Mucosa of rectum (tissue), 2 donors: ENCODE data around the gene COA5.

Source experiments
- H3K27ac ChIP-seq, 2 donors: one replicate each; pipeline ENCODE4 v1.7.0; 2013; ENCODE audit warnings: inconsistent platforms in 2 of 2, low read depth in 2 of 2, low read length in 2 of 2
- H3K27me3 ChIP-seq, 2 donors: one replicate each; pipeline ENCODE4 v1.7.0; 2013; ENCODE audit warnings: low read length in 2 of 2; ENCODE audit not compliant: control insufficient read depth in 2 of 2, insufficient read depth in 2 of 2
- H3K36me3 ChIP-seq, 2 donors: one replicate each; pipeline ENCODE4 v1.7.0; 2013; ENCODE audit warnings: low read length in 2 of 2; ENCODE audit not compliant: control insufficient read depth in 2 of 2, insufficient read depth in 2 of 2
- H3K4me1 ChIP-seq, 2 donors: one replicate each; pipeline ENCODE4 v1.7.0; 2013; ENCODE audit warnings: low read length in 2 of 2, mild to moderate bottlenecking in 1 of 2; ENCODE audit not compliant: control insufficient read depth in 2 of 2, insufficient read depth in 2 of 2
- H3K4me3 ChIP-seq, 2 donors: one replicate each; pipeline ENCODE4 v1.7.0; 2013; ENCODE audit warnings: low read length in 2 of 2
- H3K9ac ChIP-seq, 2 donors: one replicate each; pipeline ENCODE4 v1.7.0; 2013; ENCODE audit warnings: low read length in 2 of 2, low read depth in 1 of 2, mild to moderate bottlenecking in 1 of 2
- H3K9me3 ChIP-seq, 2 donors: one replicate each; pipeline ENCODE4 v1.7.0; 2013; ENCODE audit warnings: low read length in 2 of 2; ENCODE audit not compliant: control insufficient read depth in 2 of 2
- donor health status: healthy.
- donor health status: Normal muscosa, but diverticular disease.

COA5 gene

DNA sequence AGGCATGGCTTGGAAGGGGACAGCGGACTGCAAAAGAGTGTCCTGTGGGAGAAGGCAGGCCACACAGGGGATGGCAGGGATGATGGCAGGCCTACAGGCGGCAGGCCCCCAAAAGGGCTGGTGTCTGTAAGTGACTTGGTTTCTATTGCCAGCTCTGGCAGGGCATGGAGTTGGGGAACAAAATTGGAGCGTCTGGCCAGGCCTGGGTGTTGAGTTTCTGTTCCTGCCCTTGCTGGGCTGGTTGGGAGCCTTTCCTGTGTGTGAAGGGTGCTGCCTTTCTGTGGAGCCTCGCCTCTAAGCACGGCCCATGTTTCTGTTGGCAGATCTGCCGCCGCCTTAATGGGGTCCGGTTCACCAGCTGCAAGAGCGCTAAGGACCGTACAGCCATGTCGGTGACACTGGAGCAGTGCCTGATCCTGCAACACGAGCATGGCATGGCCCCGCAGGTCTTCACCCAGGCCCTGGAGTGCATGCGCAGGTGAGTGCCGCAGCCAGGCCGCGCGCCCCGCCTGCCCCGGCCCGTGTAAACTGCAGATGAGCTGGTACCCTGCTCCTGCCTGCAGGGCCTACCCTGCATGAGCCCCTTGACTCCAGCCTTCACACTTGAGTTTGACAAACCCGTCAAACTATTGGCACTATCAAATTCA lies 31.5 kb downstream of the COA5 start:
- peaks cover 10 to 53% of the 10 kb centered on the region in 2 donors for H3K36me3 ChIP-seq
- H3K9me3 ChIP-seq, result no peaks in the 10 kb centered on the region
- H3K27ac ChIP-seq, result no peak overlapping the region
- no peak overlapping the region for H3K4me3 ChIP-seq
- no peak overlapping the region for H3K9ac ChIP-seq
- no peaks in the 10 kb centered on the region for H3K27me3 ChIP-seq
- H3K4me1 ChIP-seq, result no peaks in the 10 kb centered on the region

GRCh38 chr2:98573426-98573825 lies 34.9 kb downstream of the COA5 start:
- peaks cover 11 to 64% of the 10 kb centered on the region in 2 donors for H3K36me3 ChIP-seq
- H3K27me3 ChIP-seq, result no peaks in the 10 kb centered on the region

GRCh38 chr2:98572676-98573075 lies 35.6 kb downstream of the COA5 start:
- H3K36me3 ChIP-seq, result peaks cover 18 to 70% of the 10 kb centered on the region in 2 donors
- no peak overlapping the region for H3K9ac ChIP-seq
- H3K9me3 ChIP-seq, result no peaks in the 10 kb centered on the region
- H3K4me3 ChIP-seq, result no peak overlapping the region
- no peaks in the 10 kb centered on the region for H3K27me3 ChIP-seq
- peaks cover 0 to 4% of the 10 kb centered on the region in 2 donors for H3K4me1 ChIP-seq
- no peak overlapping the region for H3K27ac ChIP-seq

More at GRCh38 chr2:98573426-98573825, 34.9 kb downstream of the COA5 start:
- H3K9me3 ChIP-seq, result no peaks in the 10 kb centered on the region
- no peak overlapping the region for H3K4me3 ChIP-seq
- H3K9ac ChIP-seq, result no peak overlapping the region
- no peaks in the 10 kb centered on the region for H3K4me1 ChIP-seq
- no peak overlapping the region for H3K27ac ChIP-seq

DNA sequence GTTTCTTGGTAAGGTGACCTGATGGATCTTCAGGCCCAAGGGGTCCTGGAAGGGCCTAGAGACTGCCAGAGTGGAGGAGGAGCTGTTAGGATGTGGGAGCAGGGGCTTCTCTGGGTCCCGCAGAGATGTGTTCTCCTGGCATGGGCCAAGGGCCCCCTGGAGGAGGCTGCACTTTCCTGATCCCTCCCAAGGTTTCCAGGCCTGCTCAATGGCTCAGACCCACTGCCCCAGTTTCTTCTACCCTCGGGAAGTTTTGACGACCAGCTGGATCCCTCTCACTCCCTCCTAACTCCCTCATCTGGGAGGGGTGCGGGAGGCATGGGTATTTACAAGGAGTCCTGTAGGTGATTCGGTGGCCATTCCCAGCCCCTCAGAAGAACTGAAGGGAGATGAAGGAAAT lies 36.1 kb downstream of the COA5 start:
- Histone ChIP-seq H3K4me1 (peaks cover 0 to 5% of the 10 kb centered on the region in 2 donors), H3K27ac (no peak overlapping the region), H3K4me3 (no peak overlapping the region), H3K27me3 (no peaks in the 10 kb centered on the region), H3K36me3 (peaks cover 18 to 69% of the 10 kb centered on the region in 2 donors), H3K9me3 (no peaks in the 10 kb centered on the region), H3K9ac (no peak overlapping the region)

DNA sequence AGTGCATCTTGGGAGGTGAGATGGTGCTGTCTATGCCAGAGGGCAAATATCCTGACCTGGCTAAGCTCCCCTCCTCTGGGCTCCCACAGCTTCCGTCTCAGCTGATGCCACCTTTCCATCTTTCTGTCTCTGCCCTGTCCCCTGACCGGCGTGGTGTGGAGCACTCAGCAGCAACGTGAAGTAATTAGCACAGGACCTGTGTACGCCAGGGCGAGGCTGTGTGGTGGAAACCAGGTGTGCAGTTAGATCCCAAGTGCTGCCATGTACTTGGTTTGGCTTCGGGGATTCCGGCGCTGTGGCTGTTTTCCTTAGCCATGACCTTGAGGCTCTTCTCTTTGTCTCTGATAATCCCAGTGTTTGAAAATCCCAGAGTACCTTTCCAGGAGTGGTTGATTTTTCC lies 36.5 kb downstream of the COA5 start:
- peaks cover 20 to 69% of the 10 kb centered on the region in 2 donors for H3K36me3 ChIP-seq
- H3K27me3 ChIP-seq, result no peaks in the 10 kb centered on the region
- no peak overlapping the region for H3K9ac ChIP-seq
- H3K27ac ChIP-seq, result no peak overlapping the region
- peaks cover 0 to 5% of the 10 kb centered on the region in 2 donors for H3K4me1 ChIP-seq
- H3K4me3 ChIP-seq, result no peak overlapping the region
- H3K9me3 ChIP-seq, result no peaks in the 10 kb centered on the region

- Histone ChIP-seq H3K27me3 (no peaks in the 10 kb centered on the region), H3K27ac (no peak overlapping the region), H3K36me3 (peaks cover 22 to 74% of the 10 kb centered on the region in 2 donors), H3K4me3 (no peak overlapping the region), H3K4me1 (peaks cover 0 to 5% of the 10 kb centered on the region in 2 donors), H3K9ac (no peak overlapping the region), H3K9me3 (no peaks in the 10 kb centered on the region)
These were observed 37.1 kb downstream of the COA5 start for GRCh38 chr2:98571121-98571701.

DNA sequence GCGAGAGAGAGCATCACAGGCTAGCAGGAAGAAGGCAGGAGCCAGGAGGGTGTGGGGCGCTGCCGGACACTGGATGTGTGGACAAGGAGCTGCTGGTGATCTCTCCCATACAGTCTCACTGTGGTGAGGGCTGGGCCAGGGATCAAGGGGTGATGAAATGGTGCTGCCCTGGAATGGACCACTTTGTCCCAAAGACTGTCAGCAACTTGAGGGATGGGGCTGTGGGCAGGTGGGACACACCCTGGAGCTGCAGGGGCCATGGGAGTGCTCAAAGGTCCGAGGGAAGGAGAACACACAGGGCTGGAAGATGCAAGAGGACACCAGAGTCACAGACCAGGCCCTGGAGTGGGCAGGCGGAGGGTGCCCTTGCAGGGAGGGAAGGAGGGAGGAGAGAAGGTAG lies 38.0 kb downstream of the COA5 start:
- Histone ChIP-seq H3K9me3 (no peaks in the 10 kb centered on the region), H3K27ac (no peak overlapping the region), H3K4me1 (peaks cover 0 to 5% of the 10 kb centered on the region in 2 donors), H3K4me3 (no peak overlapping the region), H3K9ac (no peak overlapping the region), H3K27me3 (no peaks in the 10 kb centered on the region), H3K36me3 (peaks cover 24 to 74% of the 10 kb centered on the region in 2 donors)

GRCh38 chr2:98569915-98570314 lies 38.4 kb downstream of the COA5 start:
- Histone ChIP-seq H3K27me3 (no peaks in the 10 kb centered on the region), H3K27ac (no peak overlapping the region), H3K4me3 (no peak overlapping the region), H3K9ac (no peak overlapping the region), H3K9me3 (no peaks in the 10 kb centered on the region), H3K4me1 (peaks cover 0 to 7% of the 10 kb centered on the region in 2 donors), H3K36me3 (peaks cover 26 to 73% of the 10 kb centered on the region in 2 donors)

GRCh38 chr2:98569197-98569793 lies 39.0 kb downstream of the COA5 start:
- H3K27me3 ChIP-seq, result no peaks in the 10 kb centered on the region
- H3K36me3 ChIP-seq, result peaks cover 29 to 75% of the 10 kb centered on the region in 2 donors
- no peak overlapping the region for H3K4me3 ChIP-seq
- no peak overlapping the region for H3K9ac ChIP-seq
- peaks cover 6 to 13% of the 10 kb centered on the region in 2 donors for H3K4me1 ChIP-seq
- H3K9me3 ChIP-seq, result no peaks in the 10 kb centered on the region
- H3K27ac ChIP-seq, result no peak overlapping the region

DNA sequence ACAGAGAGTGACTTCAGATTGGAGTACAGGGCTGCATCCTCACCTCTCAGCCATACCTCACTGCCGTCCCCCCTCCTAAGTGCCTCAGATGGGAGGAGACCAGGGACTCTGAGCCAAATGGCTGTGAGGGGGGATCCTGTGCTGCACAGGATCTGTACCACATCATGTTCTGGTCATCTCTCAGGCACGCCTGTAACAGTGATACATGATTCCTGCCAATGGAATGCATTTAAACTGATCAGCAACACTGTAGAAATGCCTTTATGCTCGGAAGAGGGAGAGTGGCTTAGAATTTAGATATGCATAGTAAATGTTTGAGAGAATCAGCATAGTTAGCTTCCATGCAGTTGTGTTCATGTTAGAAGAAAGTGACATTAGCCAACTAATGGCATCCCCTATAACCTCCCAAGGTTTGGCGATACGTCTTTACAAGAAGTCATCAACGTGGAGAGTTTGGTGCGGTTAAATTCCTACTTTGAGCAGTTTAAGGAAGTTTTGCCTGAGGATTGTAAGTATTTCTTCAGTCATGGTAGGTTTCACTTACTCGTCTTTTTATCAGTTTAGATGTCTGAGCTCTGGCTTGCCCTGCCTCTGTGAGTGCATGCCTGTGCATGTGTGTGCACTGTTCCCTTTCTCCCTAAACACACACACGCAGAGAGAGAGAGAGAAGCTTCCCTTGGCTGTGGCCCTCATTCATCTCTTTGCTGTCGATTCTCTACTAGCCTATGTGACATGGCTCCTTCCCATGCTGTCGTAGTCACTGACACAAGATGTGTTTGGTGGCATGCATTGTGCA lies 40.0 kb downstream of the COA5 start:
- peaks cover 35 to 77% of the 10 kb centered on the region in 2 donors for H3K36me3 ChIP-seq
- H3K4me3 ChIP-seq, result no peak overlapping the region

More for the DNA sequence above, 40.0 kb downstream of the COA5 start:
- no peaks in the 10 kb centered on the region for H3K9me3 ChIP-seq
- H3K27me3 ChIP-seq, result no peaks in the 10 kb centered on the region
- no peak overlapping the region for H3K9ac ChIP-seq
- no peak overlapping the region for H3K27ac ChIP-seq
- peaks cover 7 to 18% of the 10 kb centered on the region in 2 donors for H3K4me1 ChIP-seq
